ENCODE measurements around the gene FN3K. TPM values are rescaled to one million over a fixed set of nuclear protein-coding genes. Genes with fewer than 3 reads are reported as not detected.

Gene FN3K
- total and polyA plus RNA-seq, 2 of the 8 experiments (the other 6 are each of a cell fraction or from before 2014, with no cell fraction given): 0.88 to 14.2 TPM

- no peak for TF ChIP-seq CHD7 (IDR thresholded peaks at IDR 0.05; ENCODE audit: insufficient replicate concordance, low read length)
- no peak for TF ChIP-seq ATF2 (IDR thresholded peaks at IDR 0.05; ENCODE audit: low read length)
- no peak for TF ChIP-seq POU5F1 (IDR thresholded peaks at IDR 0.05; ENCODE audit: low read depth, low read length)
- no peak for TF ChIP-seq HDAC2 (IDR thresholded peaks at IDR 0.05; ENCODE audit: borderline replicate concordance in 1 of 2, low read depth in 2 of 2, low read length in 2 of 2)
- no peak for TF ChIP-seq TCF12 (IDR thresholded peaks at IDR 0.05; ENCODE audit: low read depth, low read length)
Measured at GRCh38 chr17:82783498-82783897, 48.1 kb downstream of the FN3K start (continued).

Data from H1 (cell line).